Stimulated activated CD8-positive, alpha-beta memory T cell treated with anti-CD3 and anti-CD28 coated beads, Interleukin-2, amount 100 ng/mL, for 48 hours (primary cell): ENCODE data around the gene FRMD4B.
A peak's percentile ranks its signal among the peaks of the same experiment; 100 is the strongest.
"Not testable (repeated sequence)": the region's sequence is repeated elsewhere in the genome, so short reads cannot be mapped to it uniquely, and the experiment has no call there.

Source experiments
- DNase-seq, 2 donors: peaks; one replicate each; pipeline ENCODE4 v3.0.0-alpha.2; 2020; ENCODE audit warnings: low read depth in 2 of 2

The FRMD4B gene

GRCh38 chr3:69322512-69322911 is 63.4 kb downstream of the FRMD4B start:
- DNase-seq, result not testable (repeated sequence)

GRCh38 chr3:69322158-69322509 is 63.8 kb downstream of the FRMD4B start:
- DNase-seq, result no peak

- DNase-seq, result no peak
These were observed 64.4 kb downstream of the FRMD4B start for GRCh38 chr3:69321301-69322157.

DNA sequence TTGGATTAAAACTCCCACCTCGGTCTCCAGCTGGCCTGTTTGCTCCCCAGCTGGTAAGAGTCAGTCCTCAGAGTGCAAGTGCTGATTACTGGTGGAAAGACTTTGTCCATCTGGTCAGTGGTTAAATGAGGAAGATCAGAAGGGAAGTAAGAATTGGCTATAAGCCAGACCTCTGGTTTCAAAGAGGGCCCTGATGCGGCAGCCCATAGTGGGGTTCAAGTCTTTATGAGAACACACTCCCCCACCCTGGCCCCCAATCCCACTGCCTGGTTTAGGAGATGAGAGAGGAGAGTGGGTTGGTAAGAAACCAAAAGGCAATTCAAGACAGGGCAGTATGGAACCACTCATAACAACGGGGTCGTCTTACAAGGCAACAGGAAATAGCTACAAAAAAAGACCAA is 65.0 kb downstream of the FRMD4B start:
- no peak for DNase-seq

- DNase-seq, result no peak
These were observed 66.2 kb downstream of the FRMD4B start for GRCh38 chr3:69319652-69320051.

DNA sequence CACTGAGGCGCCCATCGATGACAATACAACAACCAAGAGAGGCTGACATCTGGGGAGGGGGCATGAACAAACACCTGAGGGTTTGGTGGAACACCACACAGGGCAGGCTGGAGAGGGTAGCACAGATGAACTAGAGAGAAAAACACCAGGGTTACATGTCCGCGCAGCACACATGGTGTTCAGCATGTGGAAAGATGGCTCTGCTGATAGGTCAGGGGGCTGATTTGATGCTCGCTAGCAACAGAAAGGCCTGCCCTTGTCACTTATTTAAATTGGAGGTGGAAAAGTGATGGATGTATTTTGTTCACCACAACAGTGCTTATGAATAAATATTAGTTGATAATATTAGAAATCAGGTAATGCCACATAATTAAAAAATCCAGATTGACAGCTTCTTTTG is 67.5 kb downstream of the FRMD4B start:
- DNase-seq, result no peak

GRCh38 chr3:69313251-69313650 is 72.6 kb downstream of the FRMD4B start:
- DNase-seq, result no peak

- no peak for DNase-seq
These were observed 76.1 kb downstream of the FRMD4B start for GRCh38 chr3:69309814-69310213.

- DNase-seq, result peak; percentile 34 to 48
These were observed 79.4 kb downstream of the FRMD4B start for GRCh38 chr3:69306239-69307185.

GRCh38 chr3:69305011-69305410 is 80.9 kb downstream of the FRMD4B start:
- DNase-seq, result no peak

DNA sequence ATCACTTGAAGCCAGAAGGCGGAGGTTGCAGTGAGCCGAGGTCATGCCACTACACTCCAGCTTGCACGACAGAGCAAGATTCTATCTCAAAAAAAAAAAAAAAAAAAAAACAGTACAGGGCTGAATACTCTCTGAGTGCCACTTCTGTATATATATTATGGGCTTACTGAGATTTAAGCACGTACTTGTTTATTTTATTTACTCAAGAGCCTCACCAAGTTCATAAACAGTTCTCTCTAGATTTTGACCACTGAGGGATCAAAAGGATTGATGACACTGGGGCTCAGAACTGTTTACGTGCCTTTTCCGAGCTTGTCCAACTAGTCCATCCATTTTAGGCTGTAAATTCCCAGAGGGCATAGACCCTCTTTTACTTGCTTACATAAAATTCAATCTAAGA is 81.5 kb downstream of the FRMD4B start:
- no peak for DNase-seq

GRCh38 chr3:69300296-69300695 is 85.6 kb downstream of the FRMD4B start:
- DNase-seq, result no peak

- DNase-seq, result no peak
These were observed 86.5 kb downstream of the FRMD4B start for GRCh38 chr3:69299344-69299743.

DNA sequence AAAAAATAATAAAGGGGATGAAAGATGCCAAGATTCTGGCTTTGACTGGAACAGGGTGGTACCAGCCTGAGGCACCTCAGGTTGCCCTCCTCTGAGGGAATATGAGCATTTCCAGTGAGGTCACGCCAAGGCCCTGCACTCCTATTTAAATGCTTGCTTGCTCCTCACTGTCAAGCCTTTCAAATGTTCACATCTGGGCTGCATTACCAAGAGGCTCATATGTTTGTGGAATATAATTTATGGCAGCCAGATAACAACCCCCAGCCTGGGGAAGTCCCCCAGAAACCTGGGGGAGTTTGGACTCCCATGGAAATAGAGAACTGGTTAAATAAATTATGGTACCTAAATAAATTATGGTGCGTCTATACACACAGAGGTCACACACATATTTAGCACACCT is 88.4 kb downstream of the FRMD4B start:
- DNase-seq, result no peak

- DNase-seq, result no peak
These were observed 88.9 kb downstream of the FRMD4B start for GRCh38 chr3:69296995-69297394.

DNA sequence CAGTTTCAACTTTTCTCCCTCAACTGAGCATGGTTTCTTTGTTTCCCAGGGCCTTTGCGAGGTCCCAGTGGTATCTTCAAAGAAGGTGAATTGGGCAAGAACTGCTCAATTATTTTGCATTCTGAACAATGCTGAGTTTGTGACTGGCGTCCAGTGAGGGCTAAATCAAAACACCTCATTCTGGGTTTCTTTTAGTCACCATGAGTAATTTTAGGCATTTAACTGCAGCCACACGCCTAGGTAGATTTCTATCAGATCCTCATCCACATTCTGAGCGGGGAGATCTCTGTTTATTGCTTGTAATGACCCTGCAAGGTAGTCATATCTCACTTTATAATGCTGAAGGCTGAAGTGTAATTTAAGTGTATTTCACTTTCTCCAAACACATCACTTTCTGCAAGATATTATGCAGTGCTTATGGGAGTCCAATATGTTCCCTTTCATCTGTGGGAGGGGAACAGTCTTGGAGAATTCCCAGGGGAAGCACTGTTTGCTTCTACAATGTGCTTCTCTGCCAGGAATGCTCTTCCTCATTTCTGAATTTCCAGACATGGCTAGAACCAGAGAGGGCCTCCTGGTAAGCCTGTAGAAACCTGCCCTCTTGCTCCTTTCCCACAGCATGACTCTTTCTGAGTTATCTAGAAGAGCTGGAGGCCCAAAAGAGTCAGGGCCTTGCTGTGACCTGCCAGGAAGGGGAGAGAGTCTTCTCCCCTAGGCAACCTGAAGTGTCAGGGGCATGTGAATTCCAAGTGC is 91.7 kb downstream of the FRMD4B start:
- no peak for DNase-seq

GRCh38 chr3:69292959-69293574 is 92.8 kb downstream of the FRMD4B start:
- no peak for DNase-seq

DNA sequence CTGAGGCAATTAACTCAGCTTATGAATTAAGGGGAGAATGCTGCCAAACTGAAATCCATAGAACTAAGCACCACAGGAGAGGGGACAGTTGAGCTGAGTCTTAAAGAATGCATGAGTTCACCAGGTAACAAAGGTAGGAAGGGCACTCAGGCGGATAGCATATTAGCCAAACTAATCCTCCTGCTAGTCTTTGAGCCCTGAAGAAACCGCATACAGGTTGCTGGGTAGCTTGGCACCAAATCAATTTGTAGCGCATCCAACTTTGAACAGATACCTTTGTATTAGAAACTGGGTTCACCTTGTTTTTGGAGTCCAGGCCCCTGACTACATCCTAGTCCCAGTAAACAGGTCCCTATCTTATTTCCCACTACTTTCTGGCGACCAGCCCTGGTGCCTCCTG is 93.7 kb downstream of the FRMD4B start:
- no peak for DNase-seq

- DNase-seq, result no peak
These were observed 95.5 kb downstream of the FRMD4B start for GRCh38 chr3:69290430-69290829.

GRCh38 chr3:69290006-69290405 is 95.9 kb downstream of the FRMD4B start:
- DNase-seq, result no peak

GRCh38 chr3:69288161-69288895 is 97.6 kb downstream of the FRMD4B start:
- DNase-seq, result peak; percentile 23 to 43
